Upper lobe of left lung (tissue), 4 donors: ENCODE data around the gene HHIP.

Experiments used
- EP300 ChIP-seq, 4 donors: sonication (generic); formaldehyde crosslinking; IDR thresholded peaks; one replicate each; pipeline ENCODE4 v1.5.1; 2017; ENCODE audit warnings: antibody characterized with exemption in 4 of 4, control low read depth in 2 of 4
- POLR2A ChIP-seq, 4 donors: fragments of 450-650 bp; IDR thresholded peaks; one replicate each; pipeline ENCODE4 v1.5.1; 2016 to 2017; ENCODE audit warnings: antibody characterized with exemption in 4 of 4, mild to moderate bottlenecking in 2 of 4
- POLR2AphosphoS5 ChIP-seq, 2 donors: sonication (generic); formaldehyde crosslinking; IDR thresholded peaks; one replicate each; pipeline ENCODE4 v1.5.1; 2017; ENCODE audit warnings: antibody characterized with exemption in 2 of 2
- TF ChIP-seq, protein P1 (sequence below), 6 experiments: fragments of 450-650 bp in 4 of 6; fragments of 200-600 bp in 2 of 6; sonication (generic) in 2 of 6; IDR thresholded peaks; one replicate each; pipeline ENCODE4 v1.5.1; 2016 to 2019; ENCODE audit warnings: antibody characterized with exemption in 6 of 6

DNA sequence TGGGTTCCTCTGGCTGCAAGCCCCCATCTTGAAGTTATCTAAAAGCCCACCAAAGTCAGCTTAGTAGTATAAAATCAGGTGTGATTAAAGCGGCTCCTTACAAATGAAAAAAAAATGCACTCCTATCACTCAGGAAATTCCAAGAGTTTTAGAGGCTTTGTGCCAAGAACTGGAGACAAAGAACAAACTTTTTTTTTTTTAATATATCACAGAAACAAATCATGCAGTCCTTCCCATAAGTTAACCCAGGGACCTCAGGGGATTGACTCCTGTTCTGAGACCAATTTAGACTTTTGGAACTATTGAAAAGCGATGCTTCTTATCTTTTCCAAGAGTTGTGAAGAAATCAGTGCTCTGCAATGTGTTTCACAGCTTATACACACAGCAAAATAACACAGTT is 53.6 kb downstream of the HHIP start:
- TF ChIP-seq, protein P1, sequence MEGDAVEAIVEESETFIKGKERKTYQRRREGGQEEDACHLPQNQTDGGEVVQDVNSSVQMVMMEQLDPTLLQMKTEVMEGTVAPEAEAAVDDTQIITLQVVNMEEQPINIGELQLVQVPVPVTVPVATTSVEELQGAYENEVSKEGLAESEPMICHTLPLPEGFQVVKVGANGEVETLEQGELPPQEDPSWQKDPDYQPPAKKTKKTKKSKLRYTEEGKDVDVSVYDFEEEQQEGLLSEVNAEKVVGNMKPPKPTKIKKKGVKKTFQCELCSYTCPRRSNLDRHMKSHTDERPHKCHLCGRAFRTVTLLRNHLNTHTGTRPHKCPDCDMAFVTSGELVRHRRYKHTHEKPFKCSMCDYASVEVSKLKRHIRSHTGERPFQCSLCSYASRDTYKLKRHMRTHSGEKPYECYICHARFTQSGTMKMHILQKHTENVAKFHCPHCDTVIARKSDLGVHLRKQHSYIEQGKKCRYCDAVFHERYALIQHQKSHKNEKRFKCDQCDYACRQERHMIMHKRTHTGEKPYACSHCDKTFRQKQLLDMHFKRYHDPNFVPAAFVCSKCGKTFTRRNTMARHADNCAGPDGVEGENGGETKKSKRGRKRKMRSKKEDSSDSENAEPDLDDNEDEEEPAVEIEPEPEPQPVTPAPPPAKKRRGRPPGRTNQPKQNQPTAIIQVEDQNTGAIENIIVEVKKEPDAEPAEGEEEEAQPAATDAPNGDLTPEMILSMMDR (IDR thresholded peaks at IDR 0.05) = no peak
- TF ChIP-seq POLR2AphosphoS5 (IDR thresholded peaks at IDR 0.05) = no peak
- no peak for TF ChIP-seq EP300 (IDR thresholded peaks at IDR 0.05)
- TF ChIP-seq POLR2A (IDR thresholded peaks at IDR 0.05) = no peak
